B cell (primary cell): ENCODE measurements around the gene CHPF2. TPM values are rescaled to one million over a fixed set of nuclear protein-coding genes. Genes with fewer than 3 reads are reported as not detected.

ENCODE experiments used
- ATAC-seq: fragments of 200-7000 bp; cut with Tn5 transposase; one replicate; pipeline ENCODE4 v1.10.0; 2021; ENCODE audit warnings: low read depth, mild to moderate bottlenecking, moderate number of reproducible peaks, moderate library complexity
- CTCF ChIA-PET: fragments of 350-600 bp; sonication (Branson Sonifier 250); formaldehyde crosslinking; loops from one replicate; lab custom pipeline; 2021; ENCODE audit warnings: antibody characterized with exemption, inconsistent platforms; lab: Charles Lee
- POLR2A ChIA-PET: fragments of 350-600 bp; sonication (Branson Sonifier 250); formaldehyde crosslinking; loops from one replicate; lab custom pipeline; 2021; ENCODE audit warnings: antibody characterized with exemption; lab: Charles Lee
- DNase-seq: peaks from one replicate; pipeline ENCODE4 v3.0.0; 2013
- H2AFZ ChIP-seq: 2 replicates; pipeline ENCODE4 v1.6.1; 2012; ENCODE audit warnings: mild to moderate bottlenecking, low read depth, low read length; ENCODE audit not compliant: insufficient read depth, poor library complexity, severe bottlenecking
- H3K27ac ChIP-seq, 2 donors: 1 replicate in 1 of 2; 2 replicates in 1 of 2; pipeline ENCODE4 v1.5.1; 2012 to 2013; ENCODE audit warnings: low read length in 2 of 2, mild to moderate bottlenecking in 2 of 2, moderate library complexity in 1 of 2
- H3K27me3 ChIP-seq, 4 experiments: fragments of 200-600 bp in 1 of 4; sonication (generic) in 1 of 4; replicated peaks in 1 of 4; 1 replicate in 2 of 4; 2 replicates in 2 of 4; pipeline versions ENCODE4 v1.6.1 to v1.7.0; 2013 to 2016; ENCODE audit warnings: low read length in 3 of 4, mild to moderate bottlenecking in 2 of 4, mixed read lengths in 1 of 4, moderate library complexity in 1 of 4; ENCODE audit not compliant: insufficient read depth in 4 of 4, control insufficient read depth in 3 of 4; ENCODE audit errors: control extremely low read depth in 1 of 4
- H3K36me3 ChIP-seq, 2 experiments: replicated peaks in 1 of 2; 1 replicate in 1 of 2; 2 replicates in 1 of 2; pipeline versions ENCODE4 v1.6.1 to v1.7.1; 2013; ENCODE audit warnings: low read length in 1 of 2; ENCODE audit not compliant: insufficient read depth in 2 of 2, control insufficient read depth in 1 of 2; ENCODE audit errors: control extremely low read depth in 1 of 2, extremely low read depth in 1 of 2
- H3K4me1 ChIP-seq, 2 donors: fragments of 200-600 bp in 1 of 2; sonication (generic) in 1 of 2; 1 replicate in 1 of 2; 2 replicates in 1 of 2; pipeline versions ENCODE4 v1.5.1 to v1.6.1; 2013 to 2017; ENCODE audit warnings: low read length in 2 of 2; ENCODE audit not compliant: control insufficient read depth in 2 of 2, insufficient read depth in 2 of 2
- H3K4me2 ChIP-seq: replicated peaks from 2 replicates; pipeline ENCODE3; 2012; ENCODE audit warnings: mild to moderate bottlenecking, low read depth, low read length; ENCODE audit not compliant: poor library complexity, severe bottlenecking
- H3K4me3 ChIP-seq, 5 experiments: fragments of 200-600 bp in 1 of 5; sonication (generic) in 1 of 5; 1 replicate in 3 of 5; 2 replicates in 2 of 5; pipeline versions ENCODE4 v1.5.1 to v1.7.0; 2011 to 2016; ENCODE audit warnings: low read length in 4 of 5, mild to moderate bottlenecking in 4 of 5, low read depth in 2 of 5, control low read depth in 1 of 5, moderate library complexity in 1 of 5; ENCODE audit not compliant: insufficient read depth in 1 of 5; ENCODE audit errors: control extremely low read depth in 1 of 5, extremely low read depth in 1 of 5
- H3K79me2 ChIP-seq: fragments of 200-600 bp; sonication (generic); one replicate; pipeline ENCODE4 v1.6.0; 2016; ENCODE audit warnings: low read length; ENCODE audit not compliant: control insufficient read depth, insufficient read depth
- H3K9ac ChIP-seq: fragments of 200-600 bp; sonication (generic); 2 replicates; pipeline ENCODE4 v1.6.1; 2017; ENCODE audit warnings: mild to moderate bottlenecking, low read length, moderate library complexity
- H3K9me3 ChIP-seq, 3 donors: one replicate each; pipeline versions ENCODE4 v1.6.1 to v1.7.1; 2013; ENCODE audit warnings: low read length in 2 of 3; ENCODE audit not compliant: control insufficient read depth in 2 of 3, insufficient read depth in 1 of 3; ENCODE audit errors: control extremely low read depth in 1 of 3
- H4K20me1 ChIP-seq: 2 replicates; pipeline ENCODE4 v1.6.0; 2012; ENCODE audit warnings: mild to moderate bottlenecking, low read length; ENCODE audit not compliant: insufficient read depth, control insufficient read depth, poor library complexity, severe bottlenecking
- H3K27ac Mint-ChIP-seq: one replicate; pipeline ENCODE4 v1.8.0; 2021; ENCODE audit warnings: mixed read lengths
- H3K27me3 Mint-ChIP-seq: one replicate; pipeline ENCODE4 v1.8.0; 2021; ENCODE audit warnings: mixed read lengths
- H3K4me1 Mint-ChIP-seq: one replicate; pipeline ENCODE4 v1.8.0; 2021; ENCODE audit warnings: mixed read lengths
- H3K4me3 Mint-ChIP-seq: one replicate; pipeline ENCODE4 v1.8.0; 2021; ENCODE audit warnings: mixed read lengths
- H3K9me3 Mint-ChIP-seq: one replicate; pipeline ENCODE4 v1.8.0; 2022; ENCODE audit warnings: mixed read lengths; ENCODE audit not compliant: insufficient read depth
- CTCF ChIP-seq: fragments of 200-600 bp; IDR thresholded peaks from one replicate; pipeline ENCODE4 v1.8.0; 2022; ENCODE audit warnings: antibody characterized with exemption, mild to moderate bottlenecking
- EZH2 ChIP-seq: IDR thresholded peaks from 2 replicates; pipeline ENCODE4 v1.6.1; 2012; ENCODE audit warnings: borderline replicate concordance, low read depth, mild to moderate bottlenecking, moderate library complexity, low read length; ENCODE audit not compliant: insufficient read depth, poor library complexity, severe bottlenecking
- WGBS: methylation state at CpG from one replicate; pipeline ENCODE4 v1.1.5; 2013; ENCODE audit warnings: missing lambda C conversion rate; ENCODE audit not compliant: insufficient coverage; 5-methylcytosine and 5-hydroxymethylcytosine counted together
- intact Hi-C: fragments of 100-400 bp; cut with micrococcal nuclease; formaldehyde crosslinking; loops from one replicate; pipeline ENCODE4 v1.10.0; 2022
- polyA plus RNA-seq: library from polyadenylated mRNA; depleted of rRNA; stranded (reverse); fragments of >200 nt; gene quantifications from 2 replicates; pipeline ENCODE4 v1.2.3, GENCODE V29; 2012
- total RNA-seq, 2 donors: library from RNA; stranded (reverse); fragments of 120-200 nt in 1 of 2; gene quantifications; 1 replicate in 1 of 2; 2 replicates in 1 of 2; pipeline versions ENCODE4 v1.2.3 to v1.2.4, GENCODE V29; 2013 to 2022

Gene CHPF2
- total and polyA plus RNA-seq, 2 donors (not counting 1 experiment from before 2014, with no cell fraction given), result 39.4 to 39.9 TPM

GRCh38 chr7:151202836-151203235 lies 29.4 kb upstream of the CHPF2 start:
- intact Hi-C loops, result no loop called here
- Histone ChIP-seq H3K79me2 (no peaks in the 10 kb centered on the region), H3K36me3 (no peaks in the 10 kb centered on the region), H3K4me2 (no peak overlapping the region), H2AFZ (no peak overlapping the region), H3K4me1 (no peaks in the 10 kb centered on the region), H3K9me3 (no peaks in the 10 kb centered on the region), H3K9ac (no peak overlapping the region), H3K4me3 (no peak overlapping the region), H4K20me1 (no peaks in the 10 kb centered on the region), H3K27ac (no peak overlapping the region), H3K27me3 (peaks cover 0 to 26% (median 1%) of the 10 kb centered on the region in 4 experiments)
- TF ChIP-seq EZH2 (no peak), CTCF (no peak)
- no peaks in the 10 kb centered on the region for H3K9me3 Mint-ChIP-seq
- ATAC-seq, result no peak
- no peak overlapping the region for H3K27ac Mint-ChIP-seq
- WGBS, result 98% methylated on average over 6 of the region's 9 CpGs
- H3K27me3 Mint-ChIP-seq, result peaks cover 23% of the 10 kb centered on the region
- POLR2A ChIA-PET, result no interaction called here
- no peak overlapping the region for H3K4me3 Mint-ChIP-seq
- no peaks in the 10 kb centered on the region for H3K4me1 Mint-ChIP-seq
- no peak for DNase-seq
- CTCF ChIA-PET, result no interaction called here

GRCh38 chr7:151204383-151205032 lies 27.8 kb upstream of the CHPF2 start:
- ATAC-seq, result no peak
- Mint-ChIP-seq H3K27me3 (peaks cover 23% of the 10 kb centered on the region), H3K9me3 (no peaks in the 10 kb centered on the region), H3K4me1 (no peaks in the 10 kb centered on the region), H3K27ac (no peak overlapping the region), H3K4me3 (no peak overlapping the region)
- H3K9ac ChIP-seq, result no peak overlapping the region
- intact Hi-C loops, result no loop called here
- no peaks in the 10 kb centered on the region for H3K79me2 ChIP-seq
- no peaks in the 10 kb centered on the region for H3K9me3 ChIP-seq
- no peak overlapping the region for H2AFZ ChIP-seq
- no peak for TF ChIP-seq CTCF
- no peaks in the 10 kb centered on the region for H3K36me3 ChIP-seq
- no peak overlapping the region for H3K4me2 ChIP-seq
- no peak overlapping the region for H3K4me3 ChIP-seq
- no peak for DNase-seq
- CTCF ChIA-PET, result no interaction called here
- 85% methylated on average over 47 of the region's 48 CpGs for WGBS
- no peak overlapping the region for H3K27ac ChIP-seq
- no peaks in the 10 kb centered on the region for H4K20me1 ChIP-seq
- peaks cover 0 to 22% (median 1%) of the 10 kb centered on the region in 4 experiments for H3K27me3 ChIP-seq
- POLR2A ChIA-PET, result no interaction called here
- no peaks in the 10 kb centered on the region for H3K4me1 ChIP-seq
